ENCODE data around the gene GNRHR.
A peak's percentile ranks its signal among the peaks of the same experiment; 100 is the strongest.

Gene GNRHR

DNA sequence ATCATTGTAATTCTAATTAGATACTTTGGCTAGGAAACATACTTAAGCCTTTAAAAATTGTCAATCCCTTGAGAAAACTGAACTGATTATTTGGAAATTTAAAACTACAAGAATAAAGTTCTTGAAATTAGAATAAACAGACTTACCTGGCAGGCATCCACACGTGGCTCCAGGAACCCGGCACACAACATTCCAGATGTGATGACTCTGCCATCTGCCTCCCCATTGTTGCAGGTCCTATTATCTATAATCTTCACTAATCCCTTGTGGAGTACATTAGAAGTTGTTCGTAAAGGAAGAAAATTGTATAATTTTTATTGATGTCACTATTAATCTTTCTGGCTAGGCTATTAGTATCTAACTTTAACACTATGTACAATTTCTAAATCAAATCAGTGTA, 16.2 kb upstream of the GNRHR start:
- no peak for TF ChIP-seq TAF1 (IDR thresholded peaks at IDR 0.05; ENCODE audit: low read depth)
- TF ChIP-seq, protein P1, sequence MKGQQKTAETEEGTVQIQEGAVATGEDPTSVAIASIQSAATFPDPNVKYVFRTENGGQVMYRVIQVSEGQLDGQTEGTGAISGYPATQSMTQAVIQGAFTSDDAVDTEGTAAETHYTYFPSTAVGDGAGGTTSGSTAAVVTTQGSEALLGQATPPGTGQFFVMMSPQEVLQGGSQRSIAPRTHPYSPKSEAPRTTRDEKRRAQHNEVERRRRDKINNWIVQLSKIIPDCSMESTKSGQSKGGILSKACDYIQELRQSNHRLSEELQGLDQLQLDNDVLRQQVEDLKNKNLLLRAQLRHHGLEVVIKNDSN (IDR thresholded peaks at IDR 0.05), result no peak
- no peak for TF ChIP-seq EP300 (IDR thresholded peaks at IDR 0.05; ENCODE audit: borderline replicate concordance)
- 0 out of 2 replicates have a peak, but pooled peaks have one; percentile 27 for TF ChIP-seq MAX (IDR thresholded peaks at IDR 0.05)
- TF ChIP-seq CREB1 (IDR thresholded peaks at IDR 0.05; ENCODE audit: low read depth), result no peak
- no peak for TF ChIP-seq TCF12 (IDR thresholded peaks at IDR 0.05; ENCODE audit: low read depth)
- TF ChIP-seq CEBPB (IDR thresholded peaks at IDR 0.05), result no peak
- TF ChIP-seq, protein P2, sequence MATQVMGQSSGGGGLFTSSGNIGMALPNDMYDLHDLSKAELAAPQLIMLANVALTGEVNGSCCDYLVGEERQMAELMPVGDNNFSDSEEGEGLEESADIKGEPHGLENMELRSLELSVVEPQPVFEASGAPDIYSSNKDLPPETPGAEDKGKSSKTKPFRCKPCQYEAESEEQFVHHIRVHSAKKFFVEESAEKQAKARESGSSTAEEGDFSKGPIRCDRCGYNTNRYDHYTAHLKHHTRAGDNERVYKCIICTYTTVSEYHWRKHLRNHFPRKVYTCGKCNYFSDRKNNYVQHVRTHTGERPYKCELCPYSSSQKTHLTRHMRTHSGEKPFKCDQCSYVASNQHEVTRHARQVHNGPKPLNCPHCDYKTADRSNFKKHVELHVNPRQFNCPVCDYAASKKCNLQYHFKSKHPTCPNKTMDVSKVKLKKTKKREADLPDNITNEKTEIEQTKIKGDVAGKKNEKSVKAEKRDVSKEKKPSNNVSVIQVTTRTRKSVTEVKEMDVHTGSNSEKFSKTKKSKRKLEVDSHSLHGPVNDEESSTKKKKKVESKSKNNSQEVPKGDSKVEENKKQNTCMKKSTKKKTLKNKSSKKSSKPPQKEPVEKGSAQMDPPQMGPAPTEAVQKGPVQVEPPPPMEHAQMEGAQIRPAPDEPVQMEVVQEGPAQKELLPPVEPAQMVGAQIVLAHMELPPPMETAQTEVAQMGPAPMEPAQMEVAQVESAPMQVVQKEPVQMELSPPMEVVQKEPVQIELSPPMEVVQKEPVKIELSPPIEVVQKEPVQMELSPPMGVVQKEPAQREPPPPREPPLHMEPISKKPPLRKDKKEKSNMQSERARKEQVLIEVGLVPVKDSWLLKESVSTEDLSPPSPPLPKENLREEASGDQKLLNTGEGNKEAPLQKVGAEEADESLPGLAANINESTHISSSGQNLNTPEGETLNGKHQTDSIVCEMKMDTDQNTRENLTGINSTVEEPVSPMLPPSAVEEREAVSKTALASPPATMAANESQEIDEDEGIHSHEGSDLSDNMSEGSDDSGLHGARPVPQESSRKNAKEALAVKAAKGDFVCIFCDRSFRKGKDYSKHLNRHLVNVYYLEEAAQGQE (IDR thresholded peaks at IDR 0.05; ENCODE audit: low read depth), result no peak
- no peak for TF ChIP-seq ZBTB7A (IDR thresholded peaks at IDR 0.05; ENCODE audit: low read depth)
- TF ChIP-seq YY1 (IDR thresholded peaks at IDR 0.05; ENCODE audit: low read depth), result no peak
- TF ChIP-seq TEAD4 (IDR thresholded peaks at IDR 0.05), result peak; percentile 50
- no peak for TF ChIP-seq EGR1 (IDR thresholded peaks at IDR 0.05)
- peak; percentile 60 for TF ChIP-seq NFIC (IDR thresholded peaks at IDR 0.05)
- TF ChIP-seq FOXM1 (IDR thresholded peaks at IDR 0.05; ENCODE audit: borderline replicate concordance, low read depth), result no peak
- TF ChIP-seq RAD21 (IDR thresholded peaks at IDR 0.05; ENCODE audit: low read depth), result no peak

GRCh38 chr4:67765928-67766327, 11.7 kb upstream of the GNRHR start:
- TF ChIP-seq FOXM1 (IDR thresholded peaks at IDR 0.05; ENCODE audit: borderline replicate concordance, low read depth), result no peak

DNA sequence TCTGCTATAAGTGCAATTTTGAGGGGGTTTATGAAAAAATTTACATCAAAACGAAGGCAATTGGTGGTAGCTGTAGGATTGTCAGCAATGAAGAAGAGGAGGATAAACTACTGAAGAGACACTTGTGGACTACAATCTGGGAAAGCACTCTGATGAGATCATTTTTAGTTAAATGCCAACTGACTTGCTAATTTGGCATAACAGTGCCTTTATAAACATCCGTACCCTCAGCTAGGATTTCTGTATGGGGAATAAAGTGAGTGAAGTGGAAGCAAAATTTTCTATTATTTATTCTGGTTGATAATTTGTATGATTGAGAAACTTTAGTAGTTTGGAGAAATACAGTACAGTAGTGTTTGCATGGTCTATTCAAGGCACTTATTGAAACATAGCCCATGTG, 11.2 kb upstream of the GNRHR start:
- TF ChIP-seq TEAD4 (IDR thresholded peaks at IDR 0.05) (no peak), TCF12 (IDR thresholded peaks at IDR 0.05; ENCODE audit: low read depth) (no peak), RAD21 (IDR thresholded peaks at IDR 0.05; ENCODE audit: low read depth) (no peak), FOXM1 (IDR thresholded peaks at IDR 0.05; ENCODE audit: borderline replicate concordance, low read depth) (no peak), EP300 (IDR thresholded peaks at IDR 0.05; ENCODE audit: borderline replicate concordance) (no peak), TAF1 (IDR thresholded peaks at IDR 0.05; ENCODE audit: low read depth) (no peak), CEBPB (IDR thresholded peaks at IDR 0.05) (no peak), CREB1 (IDR thresholded peaks at IDR 0.05; ENCODE audit: low read depth) (no peak), EGR1 (IDR thresholded peaks at IDR 0.05) (no peak), NFIC (IDR thresholded peaks at IDR 0.05) (no peak), ZBTB7A (IDR thresholded peaks at IDR 0.05; ENCODE audit: low read depth) (no peak), YY1 (IDR thresholded peaks at IDR 0.05; ENCODE audit: low read depth) (no peak), MAX (IDR thresholded peaks at IDR 0.05) (no peak)
- TF ChIP-seq, protein P2 (IDR thresholded peaks at IDR 0.05; ENCODE audit: low read depth), result no peak
- TF ChIP-seq, protein P1 (IDR thresholded peaks at IDR 0.05), result no peak

DNA sequence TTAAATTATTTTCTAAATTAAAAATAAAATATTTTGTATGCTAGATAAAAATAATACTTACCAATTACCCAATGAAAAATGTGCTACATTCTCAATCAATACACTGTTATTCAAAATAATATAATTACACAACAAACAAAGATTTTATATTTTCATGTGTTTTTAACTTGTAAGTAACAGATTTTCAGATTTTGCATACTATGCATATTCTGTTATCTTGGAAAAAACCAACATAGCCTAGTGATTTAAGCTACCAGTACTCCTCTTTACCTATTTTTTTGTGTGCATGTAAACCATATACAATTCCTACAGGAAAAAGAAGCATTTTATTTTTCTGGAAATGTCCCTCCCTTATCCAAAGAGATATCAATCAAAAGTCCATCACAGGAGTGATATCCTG, 10.0 kb upstream of the GNRHR start:
- no peak for TF ChIP-seq TEAD4 (IDR thresholded peaks at IDR 0.05)
- no peak for TF ChIP-seq RAD21 (IDR thresholded peaks at IDR 0.05; ENCODE audit: low read depth)
- no peak for TF ChIP-seq CREB1 (IDR thresholded peaks at IDR 0.05; ENCODE audit: low read depth)
- no peak for TF ChIP-seq CEBPB (IDR thresholded peaks at IDR 0.05)
- TF ChIP-seq, protein P1 (IDR thresholded peaks at IDR 0.05), result no peak

DNA sequence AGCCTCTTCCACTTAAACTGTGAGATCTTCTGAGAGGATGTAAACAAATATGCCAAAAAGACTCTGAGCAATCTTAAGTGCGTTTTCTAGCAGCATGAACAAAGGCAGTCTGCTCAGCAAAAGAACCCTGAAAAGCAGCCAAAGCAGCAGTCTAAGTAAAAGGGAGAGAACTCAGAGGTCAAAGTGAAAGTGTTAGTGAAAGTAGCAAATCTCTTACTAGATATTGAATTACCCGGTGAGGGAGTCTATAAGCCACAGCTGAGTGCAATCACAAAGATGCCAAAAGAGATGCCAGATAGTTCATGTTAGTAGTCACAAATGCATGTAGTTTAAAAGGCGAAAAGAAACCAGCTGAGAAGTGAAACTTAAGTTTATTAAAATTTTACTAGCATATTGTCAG, 7.9 kb upstream of the GNRHR start:
- TF ChIP-seq EGR1 (IDR thresholded peaks at IDR 0.05) (no peak), TAF1 (IDR thresholded peaks at IDR 0.05; ENCODE audit: low read depth) (no peak), CEBPB (IDR thresholded peaks at IDR 0.05) (no peak), TCF12 (IDR thresholded peaks at IDR 0.05; ENCODE audit: low read depth) (no peak), RAD21 (IDR thresholded peaks at IDR 0.05; ENCODE audit: low read depth) (no peak), NFIC (IDR thresholded peaks at IDR 0.05) (no peak)

DNA sequence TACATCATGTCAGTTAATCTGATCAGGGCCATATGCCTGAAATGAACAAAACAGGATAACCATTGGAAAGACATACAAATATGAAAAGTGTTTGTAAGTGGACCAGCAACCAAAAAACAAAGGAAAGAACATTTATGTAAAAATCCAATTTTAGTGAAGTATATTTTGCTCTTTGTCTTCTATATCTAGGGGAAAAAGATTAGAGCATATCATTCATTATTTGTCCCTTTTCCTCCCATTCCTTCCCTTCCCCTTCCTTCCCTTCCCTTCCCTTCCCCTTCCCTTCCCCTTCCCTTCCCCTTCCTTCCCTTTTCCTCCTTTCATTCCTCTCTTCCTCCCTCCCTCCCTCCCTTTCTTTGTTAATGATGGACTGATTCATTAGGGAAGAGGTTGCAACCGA, 1.8 kb upstream of the GNRHR start:
- TF ChIP-seq RAD21 (IDR thresholded peaks at IDR 0.05; ENCODE audit: low read depth), result no peak
- no peak for TF ChIP-seq FOXM1 (IDR thresholded peaks at IDR 0.05; ENCODE audit: borderline replicate concordance, low read depth)
- TF ChIP-seq NFIC (IDR thresholded peaks at IDR 0.05), result no peak
- TF ChIP-seq CREB1 (IDR thresholded peaks at IDR 0.05; ENCODE audit: low read depth), result no peak
- no peak for TF ChIP-seq YY1 (IDR thresholded peaks at IDR 0.05; ENCODE audit: low read depth)
- no peak for TF ChIP-seq TEAD4 (IDR thresholded peaks at IDR 0.05)
- TF ChIP-seq, protein P2 (IDR thresholded peaks at IDR 0.05; ENCODE audit: low read depth), result no peak
- no peak for TF ChIP-seq EP300 (IDR thresholded peaks at IDR 0.05; ENCODE audit: borderline replicate concordance)
- TF ChIP-seq ZBTB7A (IDR thresholded peaks at IDR 0.05; ENCODE audit: low read depth), result no peak
- TF ChIP-seq, protein P1 (IDR thresholded peaks at IDR 0.05), result no peak
- no peak for TF ChIP-seq TCF12 (IDR thresholded peaks at IDR 0.05; ENCODE audit: low read depth)
- TF ChIP-seq EGR1 (IDR thresholded peaks at IDR 0.05), result no peak
- TF ChIP-seq TAF1 (IDR thresholded peaks at IDR 0.05; ENCODE audit: low read depth), result no peak
- TF ChIP-seq CEBPB (IDR thresholded peaks at IDR 0.05), result no peak
- no peak for TF ChIP-seq MAX (IDR thresholded peaks at IDR 0.05)

Measured in Ishikawa (cell line).